Panc1 (cell line): ENCODE measurements around the gene RAB3B.

Experiments
- POLR2AphosphoS5 ChIP-seq: IDR thresholded peaks from 2 replicates; pipeline ENCODE4 v1.6.1; 2012; ENCODE audit warnings: mild to moderate bottlenecking, low read depth, low read length, moderate library complexity
- TCF7L2 ChIP-seq: IDR thresholded peaks from 2 replicates; pipeline ENCODE4 v1.6.1; 2011; ENCODE audit warnings: mild to moderate bottlenecking, low read depth, low read length, inconsistent platforms
- TF ChIP-seq, protein P1 (sequence below): fragments of 450-650 bp; IDR thresholded peaks from 2 replicates; pipeline ENCODE4 v1.5.1; 2017; ENCODE audit warnings: mild to moderate bottlenecking

DNA sequence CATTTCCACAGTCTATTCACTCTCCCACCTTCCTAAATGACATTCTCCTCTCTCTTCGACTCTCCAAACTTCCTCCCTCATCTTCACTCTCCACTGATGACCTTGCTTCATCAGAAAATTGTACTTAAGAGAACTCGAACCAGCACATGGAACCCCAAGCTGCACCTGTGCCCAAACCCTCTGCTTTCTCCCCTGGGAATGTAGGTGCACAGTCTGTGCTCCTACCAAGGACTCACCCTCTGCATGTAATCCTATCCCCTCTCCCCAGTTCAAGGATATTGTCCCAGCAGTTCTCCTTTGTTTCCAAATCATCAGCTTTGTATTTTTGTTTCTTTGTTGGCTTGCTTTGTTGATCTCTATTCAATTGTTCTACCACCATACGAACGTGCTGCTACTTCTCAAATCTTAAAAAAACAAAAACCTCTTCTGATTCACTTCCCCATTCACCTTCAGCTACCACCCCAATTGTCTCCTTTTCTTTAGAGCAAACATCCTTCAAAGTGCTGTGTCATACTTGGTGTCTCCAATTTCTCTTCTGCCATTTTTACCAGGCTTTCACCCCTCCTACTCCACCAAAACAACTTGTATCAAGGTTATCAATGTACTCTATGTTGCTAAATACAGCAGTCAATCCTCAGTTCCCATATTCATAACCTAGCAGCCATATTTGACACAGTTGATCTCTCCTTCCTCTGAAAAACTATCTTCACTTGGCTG is 26.8 kb downstream of the RAB3B start:
- TF ChIP-seq TCF7L2 (no peak), POLR2AphosphoS5 (no peak)
- TF ChIP-seq, protein P1, sequence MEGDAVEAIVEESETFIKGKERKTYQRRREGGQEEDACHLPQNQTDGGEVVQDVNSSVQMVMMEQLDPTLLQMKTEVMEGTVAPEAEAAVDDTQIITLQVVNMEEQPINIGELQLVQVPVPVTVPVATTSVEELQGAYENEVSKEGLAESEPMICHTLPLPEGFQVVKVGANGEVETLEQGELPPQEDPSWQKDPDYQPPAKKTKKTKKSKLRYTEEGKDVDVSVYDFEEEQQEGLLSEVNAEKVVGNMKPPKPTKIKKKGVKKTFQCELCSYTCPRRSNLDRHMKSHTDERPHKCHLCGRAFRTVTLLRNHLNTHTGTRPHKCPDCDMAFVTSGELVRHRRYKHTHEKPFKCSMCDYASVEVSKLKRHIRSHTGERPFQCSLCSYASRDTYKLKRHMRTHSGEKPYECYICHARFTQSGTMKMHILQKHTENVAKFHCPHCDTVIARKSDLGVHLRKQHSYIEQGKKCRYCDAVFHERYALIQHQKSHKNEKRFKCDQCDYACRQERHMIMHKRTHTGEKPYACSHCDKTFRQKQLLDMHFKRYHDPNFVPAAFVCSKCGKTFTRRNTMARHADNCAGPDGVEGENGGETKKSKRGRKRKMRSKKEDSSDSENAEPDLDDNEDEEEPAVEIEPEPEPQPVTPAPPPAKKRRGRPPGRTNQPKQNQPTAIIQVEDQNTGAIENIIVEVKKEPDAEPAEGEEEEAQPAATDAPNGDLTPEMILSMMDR: no peak
